Keratinocyte (primary cell): ENCODE measurements around the gene CTPS2. TPM values are rescaled to one million over a fixed set of nuclear protein-coding genes. Genes with fewer than 3 reads are reported as not detected.
A peak's percentile ranks its signal among the peaks of the same experiment; 100 is the strongest.

Source experiments
- DNase-seq: peaks from one replicate; pipeline ENCODE4 v3.0.0-alpha.2; 2011; ENCODE audit warnings: low read depth, missing footprints, low spot score
- FAIRE-seq: peaks from 2 replicates; lab custom pipeline; 2011; peaks lifted over from hg19 to GRCh38; lab: Jason Lieb, UNC
- H2AFZ ChIP-seq: 2 replicates; pipeline ENCODE4 v1.6.0; 2012; ENCODE audit warnings: low read length, control low read depth, inconsistent platforms; ENCODE audit not compliant: control insufficient read depth
- H3K27ac ChIP-seq: 2 replicates; pipeline ENCODE4 v1.5.1; 2011; ENCODE audit warnings: low read length; ENCODE audit not compliant: control insufficient read depth, insufficient read depth
- H3K27me3 ChIP-seq: 3 replicates; pipeline ENCODE4 v1.6.0; 2011; ENCODE audit warnings: low read length; ENCODE audit not compliant: control insufficient read depth, insufficient read depth; ENCODE audit errors: extremely low read depth
- H3K36me3 ChIP-seq, 2 experiments: 2 replicates in 1 of 2; 3 replicates in 1 of 2; pipeline ENCODE4 v1.5.1; 2011; ENCODE audit warnings: low read length in 2 of 2, mild to moderate bottlenecking in 1 of 2; ENCODE audit not compliant: control insufficient read depth in 2 of 2, insufficient read depth in 2 of 2; ENCODE audit errors: extremely low read depth in 1 of 2
- H3K4me1 ChIP-seq: 3 replicates; pipeline ENCODE4 v1.5.1; 2011; ENCODE audit warnings: low read length; ENCODE audit not compliant: control insufficient read depth, insufficient read depth; ENCODE audit errors: extremely low read depth
- H3K4me2 ChIP-seq: 3 replicates; pipeline ENCODE4 v1.6.0; 2011; ENCODE audit warnings: low read depth, low read length; ENCODE audit not compliant: control insufficient read depth, insufficient read depth; ENCODE audit errors: extremely low read depth
- H3K4me3 ChIP-seq, 3 experiments: fragments of 200-600 bp in 1 of 3; sonication (generic) in 1 of 3; 2 replicates in 2 of 3; 3 replicates in 1 of 3; pipeline ENCODE4 v1.5.1; 2011 to 2016; ENCODE audit warnings: low read length in 3 of 3, mild to moderate bottlenecking in 3 of 3, control low read depth in 2 of 3, inconsistent platforms in 1 of 3, low read depth in 1 of 3, mixed read lengths in 1 of 3, mixed run types in 1 of 3, moderate library complexity in 1 of 3; ENCODE audit not compliant: control insufficient read depth in 2 of 3, insufficient read depth in 2 of 3; ENCODE audit errors: extremely low read depth in 1 of 3
- H3K79me2 ChIP-seq: 2 replicates; pipeline ENCODE4 v1.6.0; 2012; ENCODE audit warnings: low read length; ENCODE audit not compliant: control insufficient read depth, insufficient read depth
- H3K9ac ChIP-seq: 3 replicates; pipeline ENCODE4 v1.6.0; 2011; ENCODE audit warnings: low read length; ENCODE audit not compliant: control insufficient read depth, insufficient read depth; ENCODE audit errors: extremely low read depth
- H3K9me1 ChIP-seq: 3 replicates; pipeline ENCODE4 v1.6.0; 2011; ENCODE audit warnings: low read length; ENCODE audit not compliant: control insufficient read depth, insufficient read depth; ENCODE audit errors: extremely low read depth
- H3K9me3 ChIP-seq: 2 replicates; pipeline ENCODE4 v1.5.1; 2012; ENCODE audit warnings: low read depth, low read length; ENCODE audit not compliant: control insufficient read depth
- H4K20me1 ChIP-seq: 3 replicates; pipeline ENCODE4 v1.6.0; 2011; ENCODE audit warnings: low read length; ENCODE audit not compliant: control insufficient read depth, insufficient read depth; ENCODE audit errors: extremely low read depth
- EZH2 ChIP-seq: IDR thresholded peaks from one replicate; pipeline ENCODE4 v1.6.1; 2012; ENCODE audit warnings: inconsistent platforms, mild to moderate bottlenecking, low read length, moderate library complexity
- dilution Hi-C: fragments of 300-500 bp; cut with MboI; formaldehyde crosslinking; loops from one replicate; pipeline ENCODE4 v1.7.0; 2020; ENCODE audit warnings: low sequenced_read_pairs; ENCODE audit not compliant: extremely low pct_ligation_motif_present
- polyA plus RNA-seq, 5 experiments: library from polyadenylated mRNA; depleted of rRNA in 3 of 5; stranded (reverse) in 3 of 5; stranded (forward) in 1 of 5; unstranded in 1 of 5; fragments of >200 nt; gene quantifications; 1 replicate in 1 of 5; 2 replicates in 3 of 5; 3 replicates in 1 of 5; pipeline versions ENCODE4 v1.2.1 to v1.2.3, GENCODE V29; 2011 to 2012; ENCODE audit warnings: missing spikeins in 2 of 5, low read depth in 1 of 5, low replicate concordance in 1 of 5
- TF ChIP-seq, protein P1 (sequence below), 3 experiments: IDR thresholded peaks in 1 of 3; conservative IDR thresholded peaks in 1 of 3; optimal IDR thresholded peaks in 1 of 3; 2 replicates in 2 of 3; 3 replicates in 1 of 3; pipeline versions ENCODE3 to v1.5.1; 2011; ENCODE audit warnings: low read length in 3 of 3, mild to moderate bottlenecking in 3 of 3, moderate library complexity in 2 of 3, control low read depth in 1 of 3, inconsistent platforms in 1 of 3; ENCODE audit not compliant: insufficient read depth in 2 of 3; ENCODE audit errors: extremely low read depth in 1 of 3

Gene CTPS2
- polyA plus RNA-seq, 1 donor (not counting 4 experiments of a cell fraction or from before 2014, with no cell fraction given): 12.3 TPM

DNA sequence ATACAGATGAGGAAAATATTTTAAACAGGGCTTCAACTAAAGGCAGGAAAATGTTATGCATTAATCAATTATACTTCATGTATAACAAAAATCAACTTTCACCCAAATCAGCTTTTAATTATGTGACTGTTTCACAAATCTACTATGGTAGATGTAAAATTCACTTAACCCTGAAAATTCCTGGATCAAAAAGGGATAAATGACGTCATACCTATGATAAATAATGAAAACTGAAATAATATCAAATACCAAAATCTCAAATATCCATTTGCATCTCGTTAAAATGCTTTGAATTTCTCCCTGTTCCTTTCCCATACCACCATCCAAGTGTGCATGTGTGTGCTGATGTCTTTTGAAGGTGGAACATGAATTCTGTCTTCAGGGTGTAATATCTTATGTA, 51.0 kb downstream of the CTPS2 start:
- dilution Hi-C loops: loop anchor here (25.0 kb wide), 1 partner anchor 224 kb away; no protein-coding TSS in a partner anchor
- Histone ChIP-seq H3K4me2 (no peak overlapping the region), H3K36me3 (peaks cover 0 to 4% of the 10 kb centered on the region in 2 experiments), H3K79me2 (no peaks in the 10 kb centered on the region), H3K9me1 (no peaks in the 10 kb centered on the region), H3K4me1 (peaks cover 4% of the 10 kb centered on the region), H4K20me1 (no peaks in the 10 kb centered on the region), H3K27ac (no peak overlapping the region), H2AFZ (no peak overlapping the region), H3K9me3 (no peaks in the 10 kb centered on the region), H3K9ac (no peak overlapping the region), H3K4me3 (no peak overlapping the region), H3K27me3 (no peaks in the 10 kb centered on the region)
- TF ChIP-seq EZH2: no peak
- TF ChIP-seq, protein P1, sequence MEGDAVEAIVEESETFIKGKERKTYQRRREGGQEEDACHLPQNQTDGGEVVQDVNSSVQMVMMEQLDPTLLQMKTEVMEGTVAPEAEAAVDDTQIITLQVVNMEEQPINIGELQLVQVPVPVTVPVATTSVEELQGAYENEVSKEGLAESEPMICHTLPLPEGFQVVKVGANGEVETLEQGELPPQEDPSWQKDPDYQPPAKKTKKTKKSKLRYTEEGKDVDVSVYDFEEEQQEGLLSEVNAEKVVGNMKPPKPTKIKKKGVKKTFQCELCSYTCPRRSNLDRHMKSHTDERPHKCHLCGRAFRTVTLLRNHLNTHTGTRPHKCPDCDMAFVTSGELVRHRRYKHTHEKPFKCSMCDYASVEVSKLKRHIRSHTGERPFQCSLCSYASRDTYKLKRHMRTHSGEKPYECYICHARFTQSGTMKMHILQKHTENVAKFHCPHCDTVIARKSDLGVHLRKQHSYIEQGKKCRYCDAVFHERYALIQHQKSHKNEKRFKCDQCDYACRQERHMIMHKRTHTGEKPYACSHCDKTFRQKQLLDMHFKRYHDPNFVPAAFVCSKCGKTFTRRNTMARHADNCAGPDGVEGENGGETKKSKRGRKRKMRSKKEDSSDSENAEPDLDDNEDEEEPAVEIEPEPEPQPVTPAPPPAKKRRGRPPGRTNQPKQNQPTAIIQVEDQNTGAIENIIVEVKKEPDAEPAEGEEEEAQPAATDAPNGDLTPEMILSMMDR (optimal IDR thresholded peaks at IDR 0.05 in 1 of 3, IDR thresholded peaks at IDR 0.05 in 1 of 3, conservative IDR thresholded peaks at IDR 0.05 in 1 of 3; ENCODE audit: extremely low read depth in 1 of 3, insufficient read depth in 2 of 3, low read length in 3 of 3): no peak
- FAIRE-seq: no peak
- DNase-seq: no peak

DNA sequence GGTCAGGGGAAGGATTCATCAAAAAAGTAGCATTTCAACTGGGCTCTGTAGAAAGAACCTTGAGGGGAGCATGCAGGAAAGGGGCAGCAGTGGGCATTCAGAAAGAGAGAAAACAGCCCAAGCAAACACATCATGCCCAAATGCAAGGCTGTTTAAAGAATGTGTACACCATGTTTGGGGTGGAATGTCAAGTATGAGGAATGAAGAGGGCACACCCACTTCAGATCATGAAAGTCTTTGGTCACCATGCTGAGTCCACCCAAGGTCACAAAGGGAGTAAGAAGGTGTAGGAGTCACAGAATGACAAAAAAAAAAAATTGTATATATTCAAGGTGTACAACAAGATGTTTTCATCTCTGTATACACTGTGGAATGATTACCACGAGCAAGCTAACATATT, 53.1 kb downstream of the CTPS2 start:
- Histone ChIP-seq H3K9me3 (no peaks in the 10 kb centered on the region), H4K20me1 (no peaks in the 10 kb centered on the region), H3K27me3 (no peaks in the 10 kb centered on the region), H3K36me3 (no peaks in the 10 kb centered on the region), H3K4me2 (no peak overlapping the region), H3K9me1 (no peaks in the 10 kb centered on the region), H3K4me3 (no peak overlapping the region), H3K4me1 (peaks cover 4% of the 10 kb centered on the region), H3K27ac (no peak overlapping the region), H3K79me2 (no peaks in the 10 kb centered on the region), H2AFZ (no peak overlapping the region), H3K9ac (no peak overlapping the region)
- FAIRE-seq: no peak
- dilution Hi-C loops: loop anchor here (25.0 kb wide), 1 partner anchor 222 kb away; no protein-coding TSS in a partner anchor
- DNase-seq: no peak
- TF ChIP-seq EZH2: no peak

DNA sequence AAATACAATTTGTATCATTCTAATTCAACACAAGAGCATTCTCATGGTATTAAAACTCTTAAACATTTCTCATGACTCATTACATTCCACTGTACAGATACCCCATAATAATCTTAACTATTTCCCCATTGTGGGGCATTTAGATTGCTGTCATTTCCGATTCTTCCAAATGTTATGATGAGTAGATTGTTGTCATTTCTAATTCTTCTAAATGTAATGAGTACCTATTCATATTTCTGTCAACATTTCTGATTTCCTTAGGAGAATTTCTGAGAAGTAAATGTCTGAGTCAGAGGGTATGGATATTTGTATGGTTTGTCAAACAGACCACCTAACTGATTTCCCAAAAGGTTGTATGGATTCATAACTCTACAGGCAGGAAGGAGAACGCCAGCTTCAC, 54.2 kb downstream of the CTPS2 start:
- Histone ChIP-seq H3K79me2 (no peaks in the 10 kb centered on the region), H3K9me3 (no peaks in the 10 kb centered on the region), H3K27me3 (no peaks in the 10 kb centered on the region), H3K4me3 (no peak overlapping the region), H2AFZ (no peak overlapping the region), H3K36me3 (no peaks in the 10 kb centered on the region), H4K20me1 (no peaks in the 10 kb centered on the region), H3K4me2 (no peak overlapping the region), H3K9ac (no peak overlapping the region), H3K4me1 (peaks cover 4% of the 10 kb centered on the region), H3K9me1 (no peaks in the 10 kb centered on the region), H3K27ac (no peak overlapping the region)
- TF ChIP-seq EZH2: no peak
- TF ChIP-seq, protein P1 (optimal IDR thresholded peaks at IDR 0.05 in 1 of 3, IDR thresholded peaks at IDR 0.05 in 1 of 3, conservative IDR thresholded peaks at IDR 0.05 in 1 of 3; ENCODE audit: extremely low read depth in 1 of 3, insufficient read depth in 2 of 3, low read length in 3 of 3): no peak
- FAIRE-seq (peak; percentile 51), DNase-seq (no peak)
- dilution Hi-C loops: loop anchor here (25.0 kb wide), 1 partner anchor 221 kb away; no protein-coding TSS in a partner anchor
